Stomach (tissue), 9 donors: ENCODE results near the gene ADGRD2. TPM values are rescaled to one million over a fixed set of nuclear protein-coding genes. Genes with fewer than 3 reads are reported as not detected.

Source experiments
- DNase-seq, 2 donors: peaks; one replicate each; pipeline versions ENCODE4 v3.0.0 to v3.0.0-alpha.2; 2013 to 2019
- H3K27ac ChIP-seq, 5 donors: fragments of 200-600 bp in 4 of 5; sonication (generic) in 4 of 5; one replicate each; pipeline ENCODE4 v1.5.1; 2013 to 2019; ENCODE audit warnings: mild to moderate bottlenecking in 1 of 5, moderate library complexity in 1 of 5
- H3K27me3 ChIP-seq, 3 donors: fragments of 200-600 bp; sonication (generic); one replicate each; pipeline ENCODE4 v1.5.1; 2017 to 2019; ENCODE audit warnings: mixed run types in 1 of 3
- H3K36me3 ChIP-seq, 4 donors: fragments of 200-600 bp; sonication (generic); 1 replicate in 3 of 4; 2 replicates in 1 of 4; pipeline ENCODE4 v1.5.1; 2016 to 2019
- H3K4me1 ChIP-seq, 4 donors: fragments of 200-600 bp; sonication (generic); one replicate each; pipeline ENCODE4 v1.5.1; 2016 to 2019
- H3K4me3 ChIP-seq, 4 donors: fragments of 200-600 bp; sonication (generic) in 3 of 4; one replicate each; pipeline ENCODE4 v1.5.1; 2016 to 2019; ENCODE audit warnings: mild to moderate bottlenecking in 1 of 4
- H3K9me3 ChIP-seq, 4 donors: fragments of 200-600 bp; sonication (generic); one replicate each; pipeline ENCODE4 v1.5.1; 2016 to 2019
- EP300 ChIP-seq: sonication (generic); formaldehyde crosslinking; IDR thresholded peaks from one replicate; pipeline ENCODE4 v1.6.1; 2017; ENCODE audit warnings: antibody characterized with exemption
- POLR2A ChIP-seq, 4 donors: fragments of 450-650 bp; IDR thresholded peaks; one replicate each; pipeline ENCODE4 v1.6.1; 2016; ENCODE audit warnings: antibody characterized with exemption in 4 of 4, control low read depth in 2 of 4, mild to moderate bottlenecking in 1 of 4, moderate library complexity in 1 of 4
- POLR2AphosphoS5 ChIP-seq, 3 donors: sonication (generic); formaldehyde crosslinking; IDR thresholded peaks; one replicate each; pipeline ENCODE4 v1.6.1; 2016; ENCODE audit warnings: antibody characterized with exemption in 3 of 3
- WGBS, 5 donors: extraction: QIAGEN DNeasy Blood & Tissue Kit in 3 of 5; methylation state at CpG; one replicate each; pipeline versions ENCODE4 v1.1.5 to v1.1.7; 2013 to 2018; 5-methylcytosine and 5-hydroxymethylcytosine counted together
- intact Hi-C: fragments of 100-400 bp; cut with DNase I; formaldehyde crosslinking; loops from one replicate; pipeline ENCODE4 v1.15.1; 2023; ENCODE audit warnings: low total_unique reads
- polyA plus RNA-seq, 3 donors: library from polyadenylated mRNA; stranded (reverse); fragments of 200-250 nt; gene quantifications; one replicate each; pipeline ENCODE4 v1.2.3, GENCODE V29; 2013
- total RNA-seq, 5 donors: library from RNA; depleted of rRNA; stranded (reverse); fragments of >200 nt; gene quantifications; one replicate each; pipeline versions ENCODE4 v1.1.0 to v1.2.3, GENCODE V29; 2014 to 2016
- TF ChIP-seq, protein P1 (sequence below), 7 experiments: fragments of 450-650 bp in 4 of 7; fragments of 200-600 bp in 3 of 7; sonication (generic) in 3 of 7; IDR thresholded peaks; one replicate each; pipeline ENCODE4 v1.5.1; 2016 to 2019; ENCODE audit warnings: antibody characterized with exemption in 7 of 7, control low read depth in 2 of 7, mild to moderate bottlenecking in 1 of 7
- donor health status: healthy with polysubstance abuse.
- donor health status: Bipolar disorder and iron deficiency.
- donor health status: healthy.

Gene ADGRD2
- total and polyA plus RNA-seq, 8 donors: not detected

DNA sequence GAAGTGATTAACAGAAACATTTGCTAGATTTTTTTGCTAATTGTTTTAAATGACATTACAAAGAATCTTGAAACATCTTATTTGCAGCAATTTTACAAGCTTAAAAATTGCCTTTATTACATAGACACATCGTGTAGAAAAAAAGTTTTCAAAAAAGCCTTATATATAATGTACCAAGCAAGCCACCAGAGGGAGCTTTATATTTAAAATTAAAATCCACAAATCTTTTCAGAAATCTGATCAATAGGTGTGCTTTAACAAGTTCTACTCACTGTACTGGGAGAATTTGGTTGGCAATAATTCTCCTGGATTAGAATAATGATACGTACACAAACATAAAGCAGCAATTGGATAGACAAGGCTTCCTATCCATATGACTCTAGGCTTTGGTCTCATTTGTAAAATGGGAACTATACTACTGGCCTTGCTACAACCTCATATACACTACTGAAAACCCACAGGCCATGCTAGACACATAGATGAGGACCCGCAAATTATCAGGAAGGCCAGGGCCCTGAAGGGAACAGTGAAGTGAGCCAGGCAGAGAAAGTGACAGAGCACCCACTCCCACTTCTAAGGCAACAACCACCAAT is 39.8 kb upstream of the ADGRD2 start:
- intact Hi-C loops: no loop called here
- no peaks in the 10 kb centered on the region for H3K9me3 ChIP-seq
- no peak for DNase-seq
- no peak overlapping the region for H3K27ac ChIP-seq
- 64 to 68% (median 67%) methylated on average over 3 of the region's 3 CpGs for WGBS, 5 donors
- TF ChIP-seq POLR2A (IDR thresholded peaks at IDR 0.05): no peak
- TF ChIP-seq, protein P1, sequence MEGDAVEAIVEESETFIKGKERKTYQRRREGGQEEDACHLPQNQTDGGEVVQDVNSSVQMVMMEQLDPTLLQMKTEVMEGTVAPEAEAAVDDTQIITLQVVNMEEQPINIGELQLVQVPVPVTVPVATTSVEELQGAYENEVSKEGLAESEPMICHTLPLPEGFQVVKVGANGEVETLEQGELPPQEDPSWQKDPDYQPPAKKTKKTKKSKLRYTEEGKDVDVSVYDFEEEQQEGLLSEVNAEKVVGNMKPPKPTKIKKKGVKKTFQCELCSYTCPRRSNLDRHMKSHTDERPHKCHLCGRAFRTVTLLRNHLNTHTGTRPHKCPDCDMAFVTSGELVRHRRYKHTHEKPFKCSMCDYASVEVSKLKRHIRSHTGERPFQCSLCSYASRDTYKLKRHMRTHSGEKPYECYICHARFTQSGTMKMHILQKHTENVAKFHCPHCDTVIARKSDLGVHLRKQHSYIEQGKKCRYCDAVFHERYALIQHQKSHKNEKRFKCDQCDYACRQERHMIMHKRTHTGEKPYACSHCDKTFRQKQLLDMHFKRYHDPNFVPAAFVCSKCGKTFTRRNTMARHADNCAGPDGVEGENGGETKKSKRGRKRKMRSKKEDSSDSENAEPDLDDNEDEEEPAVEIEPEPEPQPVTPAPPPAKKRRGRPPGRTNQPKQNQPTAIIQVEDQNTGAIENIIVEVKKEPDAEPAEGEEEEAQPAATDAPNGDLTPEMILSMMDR (IDR thresholded peaks at IDR 0.05): peak in 1 of 7 experiments; percentile 15
- H3K4me1 ChIP-seq: peaks cover 15 to 58% (median 32%) of the 10 kb centered on the region in 4 donors
- no peaks in the 10 kb centered on the region for H3K27me3 ChIP-seq
- peaks cover 45 to 87% (median 85%) of the 10 kb centered on the region in 4 donors for H3K36me3 ChIP-seq
- no peak overlapping the region for H3K4me3 ChIP-seq

DNA sequence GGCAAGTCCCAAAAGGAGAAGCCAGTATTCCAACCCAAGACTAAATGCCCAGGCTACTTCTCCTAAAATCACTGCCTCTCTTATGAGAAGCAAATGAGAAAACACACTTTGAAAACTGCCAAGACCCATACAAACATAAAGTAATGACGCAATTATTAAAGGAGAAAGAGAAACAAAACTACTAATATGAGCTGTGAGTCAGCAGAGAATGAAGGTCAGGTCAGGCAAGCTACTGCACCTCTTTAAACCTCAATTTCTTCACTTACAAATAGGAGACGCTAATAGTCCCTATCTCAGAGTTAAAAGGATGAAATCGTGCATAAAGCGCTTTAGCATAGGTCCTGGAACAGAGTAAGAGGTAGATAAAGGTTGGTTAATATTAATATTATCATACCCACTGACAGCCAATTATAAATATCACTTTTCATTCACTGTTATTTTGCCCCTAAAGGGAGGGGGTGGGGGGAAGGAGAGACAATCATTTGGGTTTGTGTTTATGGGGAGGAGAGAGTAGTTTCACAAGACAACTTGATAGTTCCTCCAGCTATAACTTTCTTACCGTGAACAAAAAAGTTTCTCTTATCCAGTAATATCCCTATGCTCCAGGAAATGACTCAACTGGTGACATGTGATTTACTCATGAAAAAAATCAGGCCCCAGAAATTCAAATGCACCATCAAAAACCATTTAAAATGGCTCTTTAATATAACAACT is 38.6 kb upstream of the ADGRD2 start:
- Histone ChIP-seq H3K36me3 (peaks cover 43 to 74% (median 72%) of the 10 kb centered on the region in 4 donors), H3K27me3 (no peaks in the 10 kb centered on the region), H3K9me3 (no peaks in the 10 kb centered on the region), H3K4me3 (no peak overlapping the region), H3K4me1 (peaks cover 16 to 58% (median 33%) of the 10 kb centered on the region in 4 donors), H3K27ac (no peak overlapping the region)
- 72 to 85% (median 79%) methylated on average over 5 of the region's 5 CpGs for WGBS, 5 donors
- no peak for DNase-seq
- intact Hi-C loops: no loop called here
- TF ChIP-seq POLR2A (IDR thresholded peaks at IDR 0.05) (no peak), POLR2AphosphoS5 (IDR thresholded peaks at IDR 0.05) (no peak), EP300 (no peak)
- TF ChIP-seq, protein P1 (IDR thresholded peaks at IDR 0.05): no peak

DNA sequence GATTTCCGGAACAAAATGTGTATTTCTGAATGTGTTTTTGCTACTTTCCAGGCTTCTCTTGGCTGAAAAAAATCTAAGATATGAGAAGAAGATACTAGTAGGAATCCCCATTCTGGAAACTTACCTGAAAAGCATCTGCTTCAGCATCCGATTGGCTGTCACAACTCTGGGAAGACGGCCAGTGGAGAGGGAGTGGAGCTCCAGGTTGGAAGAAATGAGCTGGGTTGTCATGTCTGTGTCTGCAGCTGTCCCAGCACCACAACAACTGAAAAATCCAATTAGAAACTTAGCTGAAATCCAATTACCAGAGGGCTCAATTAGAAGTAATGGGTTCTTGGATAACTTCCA is 38.0 kb upstream of the ADGRD2 start:
- peaks cover 40 to 69% (median 67%) of the 10 kb centered on the region in 4 donors for H3K36me3 ChIP-seq
- no peaks in the 10 kb centered on the region for H3K27me3 ChIP-seq
- peaks cover 16 to 58% (median 30%) of the 10 kb centered on the region in 4 donors for H3K4me1 ChIP-seq
- H3K27ac ChIP-seq: no peak overlapping the region
- no peaks in the 10 kb centered on the region for H3K9me3 ChIP-seq
- H3K4me3 ChIP-seq: no peak overlapping the region
- DNase-seq: no peak
- WGBS, 5 donors: 83 to 92% (median 89%) methylated on average over 3 of the region's 3 CpGs
- TF ChIP-seq, protein P1 (IDR thresholded peaks at IDR 0.05): no peak
- TF ChIP-seq EP300: no peak
- TF ChIP-seq POLR2AphosphoS5 (IDR thresholded peaks at IDR 0.05): no peak
- TF ChIP-seq POLR2A (IDR thresholded peaks at IDR 0.05): no peak
- intact Hi-C loops: no loop called here

DNA sequence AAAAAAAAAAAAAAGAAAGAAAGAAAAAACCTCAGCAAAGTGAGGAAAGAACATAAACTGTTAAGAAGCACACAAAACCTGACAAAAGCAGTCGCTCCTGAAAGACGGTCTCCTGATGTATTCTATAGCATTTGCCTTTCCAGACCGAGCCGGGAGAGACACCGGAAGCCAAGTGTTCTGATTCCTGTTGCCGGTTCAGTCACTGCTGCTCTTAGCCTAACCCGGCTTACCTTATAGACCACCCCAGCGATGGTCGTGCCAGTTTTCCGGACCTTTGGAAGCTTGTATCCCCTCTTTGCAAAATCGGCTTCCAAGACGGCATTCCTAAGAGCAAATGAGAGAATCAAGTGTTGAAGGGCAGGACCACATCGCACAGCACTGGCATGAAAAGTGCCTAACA is 35.6 kb upstream of the ADGRD2 start:
- Histone ChIP-seq H3K27me3 (no peaks in the 10 kb centered on the region), H3K27ac (peak overlapping the region in 3 of 5 donors; percentile 74 to 82 (median 78)), H3K9me3 (no peaks in the 10 kb centered on the region), H3K36me3 (peaks cover 27 to 45% (median 43%) of the 10 kb centered on the region in 4 donors), H3K4me1 (peaks cover 14 to 44% (median 28%) of the 10 kb centered on the region in 4 donors), H3K4me3 (peak overlapping the region; percentile 90 to 99 (median 94))
- 10 to 16% (median 13%) methylated on average over 13 of the region's 13 CpGs for WGBS, 5 donors
- intact Hi-C loops: no loop called here
- TF ChIP-seq, protein P1 (IDR thresholded peaks at IDR 0.05): no peak
- no peak for TF ChIP-seq POLR2AphosphoS5 (IDR thresholded peaks at IDR 0.05)
- no peak for TF ChIP-seq EP300
- TF ChIP-seq POLR2A (IDR thresholded peaks at IDR 0.05): no peak
- no peak for DNase-seq
